ENCODE data around the gene SYDE2.

The SYDE2 gene

GRCh38 chr1:85184245-85184644 lies 16.6 kb downstream of the SYDE2 start:
- no peaks in the 10 kb centered on the region for H3K4me1 ChIP-seq (ENCODE audit: control insufficient read depth, low read length)
- H3K4me3 ChIP-seq (ENCODE audit: low read length), result no peak overlapping the region
- H3K36me3 ChIP-seq (ENCODE audit: control insufficient read depth, low read length), result no peaks in the 10 kb centered on the region
- H3K27ac ChIP-seq (ENCODE audit: low read depth, low read length), result no peak overlapping the region
- no peak for TF ChIP-seq EZH2phosphoT487 (IDR thresholded peaks at IDR 0.05; ENCODE audit: borderline replicate concordance, low read length)
- no peak for TF ChIP-seq CTCF (IDR thresholded peaks at IDR 0.05; ENCODE audit: low read depth, low read length, poor library complexity, severe bottlenecking)
- no peaks in the 10 kb centered on the region for H3K79me2 ChIP-seq (ENCODE audit: control insufficient read depth, low read length)
- no peaks in the 10 kb centered on the region for H3F3A ChIP-seq (ENCODE audit: control insufficient read depth, insufficient read depth)
- H3K9me3 ChIP-seq (ENCODE audit: control insufficient read depth, insufficient read depth, low read length), result no peaks in the 10 kb centered on the region
- no peak overlapping the region for H3K4me2 ChIP-seq (ENCODE audit: low read length)
- H3K9me2 ChIP-seq (replicated peaks; ENCODE audit: control insufficient read depth, low read length), result no peaks in the 10 kb centered on the region
- no peaks in the 10 kb centered on the region for H4K20me1 ChIP-seq (ENCODE audit: control insufficient read depth, insufficient read depth, low read depth, low read length)
- no peaks in the 10 kb centered on the region for H3K27me3 ChIP-seq (ENCODE audit: control insufficient read depth, low read length)

GRCh38 chr1:85182700-85183099 lies 18.1 kb downstream of the SYDE2 start:
- H3K4me2 ChIP-seq (ENCODE audit: low read length), result no peak overlapping the region

GRCh38 chr1:85180869-85181268 lies 19.9 kb downstream of the SYDE2 start:
- no peak overlapping the region for H3K27ac ChIP-seq (ENCODE audit: low read depth, low read length)
- no peak overlapping the region for H3K4me3 ChIP-seq (ENCODE audit: low read length)
- TF ChIP-seq EZH2phosphoT487 (IDR thresholded peaks at IDR 0.05; ENCODE audit: borderline replicate concordance, low read length) (no peak), CTCF (IDR thresholded peaks at IDR 0.05; ENCODE audit: low read depth, low read length, poor library complexity, severe bottlenecking) (no peak)
- no peaks in the 10 kb centered on the region for H3K9me3 ChIP-seq (ENCODE audit: control insufficient read depth, insufficient read depth, low read length)
- H3F3A ChIP-seq (ENCODE audit: control insufficient read depth, insufficient read depth), result no peaks in the 10 kb centered on the region
- no peak overlapping the region for H3K4me2 ChIP-seq (ENCODE audit: low read length)
- no peaks in the 10 kb centered on the region for H3K36me3 ChIP-seq (ENCODE audit: control insufficient read depth, low read length)
- H3K27me3 ChIP-seq (ENCODE audit: control insufficient read depth, low read length), result no peaks in the 10 kb centered on the region
- no peaks in the 10 kb centered on the region for H3K9me2 ChIP-seq (replicated peaks; ENCODE audit: control insufficient read depth, low read length)
- H3K4me1 ChIP-seq (ENCODE audit: control insufficient read depth, low read length), result no peaks in the 10 kb centered on the region
- H4K20me1 ChIP-seq (ENCODE audit: control insufficient read depth, insufficient read depth, low read depth, low read length), result no peaks in the 10 kb centered on the region
- H3K79me2 ChIP-seq (ENCODE audit: control insufficient read depth, low read length), result no peaks in the 10 kb centered on the region

More at GRCh38 chr1:85182700-85183099, 18.1 kb downstream of the SYDE2 start:
- no peak overlapping the region for H3K27ac ChIP-seq (ENCODE audit: low read depth, low read length)
- H3F3A ChIP-seq (ENCODE audit: control insufficient read depth, insufficient read depth), result no peaks in the 10 kb centered on the region
- H3K4me3 ChIP-seq (ENCODE audit: low read length), result no peak overlapping the region
- no peaks in the 10 kb centered on the region for H3K79me2 ChIP-seq (ENCODE audit: control insufficient read depth, low read length)
- H3K9me2 ChIP-seq (replicated peaks; ENCODE audit: control insufficient read depth, low read length), result no peaks in the 10 kb centered on the region
- H4K20me1 ChIP-seq (ENCODE audit: control insufficient read depth, insufficient read depth, low read depth, low read length), result no peaks in the 10 kb centered on the region
- H3K4me1 ChIP-seq (ENCODE audit: control insufficient read depth, low read length), result no peaks in the 10 kb centered on the region
- H3K36me3 ChIP-seq (ENCODE audit: control insufficient read depth, low read length), result no peaks in the 10 kb centered on the region
- H3K27me3 ChIP-seq (ENCODE audit: control insufficient read depth, low read length), result no peaks in the 10 kb centered on the region
- no peaks in the 10 kb centered on the region for H3K9me3 ChIP-seq (ENCODE audit: control insufficient read depth, insufficient read depth, low read length)
- no peak for TF ChIP-seq EZH2phosphoT487 (IDR thresholded peaks at IDR 0.05; ENCODE audit: borderline replicate concordance, low read length)
- no peak for TF ChIP-seq CTCF (IDR thresholded peaks at IDR 0.05; ENCODE audit: low read depth, low read length, poor library complexity, severe bottlenecking)

GRCh38 chr1:85179522-85179921 lies 21.3 kb downstream of the SYDE2 start:
- Histone ChIP-seq H3K27me3 (ENCODE audit: control insufficient read depth, low read length) (no peaks in the 10 kb centered on the region), H3K4me1 (ENCODE audit: control insufficient read depth, low read length) (no peaks in the 10 kb centered on the region), H3K36me3 (ENCODE audit: control insufficient read depth, low read length) (no peaks in the 10 kb centered on the region), H3F3A (ENCODE audit: control insufficient read depth, insufficient read depth) (no peaks in the 10 kb centered on the region), H3K27ac (ENCODE audit: low read depth, low read length) (no peak overlapping the region), H4K20me1 (ENCODE audit: control insufficient read depth, insufficient read depth, low read depth, low read length) (no peaks in the 10 kb centered on the region), H3K9me3 (ENCODE audit: control insufficient read depth, insufficient read depth, low read length) (no peaks in the 10 kb centered on the region), H3K79me2 (ENCODE audit: control insufficient read depth, low read length) (no peaks in the 10 kb centered on the region), H3K9me2 (replicated peaks; ENCODE audit: control insufficient read depth, low read length) (no peaks in the 10 kb centered on the region), H3K4me2 (ENCODE audit: low read length) (no peak overlapping the region), H3K4me3 (ENCODE audit: low read length) (no peak overlapping the region)
- TF ChIP-seq EZH2phosphoT487 (IDR thresholded peaks at IDR 0.05; ENCODE audit: borderline replicate concordance, low read length) (no peak), CTCF (IDR thresholded peaks at IDR 0.05; ENCODE audit: low read depth, low read length, poor library complexity, severe bottlenecking) (no peak)

Data from DOHH2 (cell line).